GM21423 (cell line): ENCODE data around the gene FREM1.
A peak's percentile ranks its signal among the peaks of the same experiment; 100 is the strongest.

Experiments
- ATAC-seq: cut with Tn5 transposase; IDR thresholded peaks from one replicate; pipeline ENCODE4 v1.9.1; 2021; ENCODE audit warnings: mild to moderate bottlenecking, moderate library complexity; ENCODE audit not compliant: unreplicated experiment

Gene FREM1

DNA sequence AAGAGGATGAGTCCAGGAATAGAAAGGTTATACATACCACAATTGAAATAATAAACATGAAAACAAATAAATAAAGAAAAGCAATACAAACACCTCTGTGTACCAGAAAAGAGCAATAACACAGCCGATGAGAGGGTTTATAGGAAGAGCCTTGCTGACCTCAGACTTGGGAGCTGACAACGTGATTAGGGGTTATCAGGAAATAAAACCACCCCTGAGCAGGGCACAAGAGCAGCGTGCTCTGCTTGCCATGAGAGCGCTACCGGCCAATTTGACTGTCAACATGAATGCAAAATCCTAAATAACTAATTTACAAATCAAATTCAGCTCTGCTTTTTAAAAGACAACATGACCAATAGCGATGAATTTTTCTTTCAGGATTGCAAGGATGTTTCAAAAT, 2.6 kb upstream of the FREM1 start:
- ATAC-seq = no peak

DNA sequence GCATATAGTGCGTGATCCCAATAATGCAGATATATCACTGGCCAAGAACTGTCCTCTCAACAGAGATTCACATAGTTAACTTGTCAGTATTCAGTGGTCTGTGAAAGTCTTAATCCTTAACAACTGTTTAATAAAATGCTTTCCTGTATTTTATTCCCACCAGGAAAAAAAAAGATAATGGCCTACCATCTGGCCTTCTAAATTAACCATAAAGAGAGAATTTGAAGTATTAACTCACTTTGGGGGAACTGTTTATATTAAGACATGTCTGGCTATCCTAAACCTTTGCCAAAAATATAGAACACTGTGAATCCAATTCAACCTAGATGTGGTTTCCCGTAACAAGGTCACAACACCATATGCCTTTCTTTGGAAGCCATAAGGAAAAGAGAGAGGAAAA, 818 bp upstream of the FREM1 start:
- no peak for ATAC-seq

- ATAC-seq = no peak
Observed at GRCh38 chr9:14909601-14909960, 647 bp downstream of the FREM1 start.

DNA sequence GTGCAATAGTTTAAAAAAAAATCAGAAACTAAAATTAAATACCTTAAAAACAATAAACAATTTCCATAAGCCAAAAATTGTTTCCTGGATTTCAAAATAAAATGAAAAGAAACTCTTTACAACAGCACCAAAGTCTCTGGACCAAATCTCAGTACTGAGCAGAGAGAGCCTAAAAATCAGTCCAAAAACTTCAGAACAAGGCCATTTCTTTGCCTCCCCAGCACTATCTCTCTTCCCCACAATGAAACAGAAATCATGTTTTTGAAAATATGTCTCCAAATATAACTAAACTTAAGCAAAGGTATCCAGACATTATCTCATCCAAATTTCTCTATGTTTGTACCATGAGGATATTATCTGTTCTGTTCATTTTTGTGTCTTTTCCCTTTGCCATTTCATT, 1.0 kb downstream of the FREM1 start:
- no peak for ATAC-seq

DNA sequence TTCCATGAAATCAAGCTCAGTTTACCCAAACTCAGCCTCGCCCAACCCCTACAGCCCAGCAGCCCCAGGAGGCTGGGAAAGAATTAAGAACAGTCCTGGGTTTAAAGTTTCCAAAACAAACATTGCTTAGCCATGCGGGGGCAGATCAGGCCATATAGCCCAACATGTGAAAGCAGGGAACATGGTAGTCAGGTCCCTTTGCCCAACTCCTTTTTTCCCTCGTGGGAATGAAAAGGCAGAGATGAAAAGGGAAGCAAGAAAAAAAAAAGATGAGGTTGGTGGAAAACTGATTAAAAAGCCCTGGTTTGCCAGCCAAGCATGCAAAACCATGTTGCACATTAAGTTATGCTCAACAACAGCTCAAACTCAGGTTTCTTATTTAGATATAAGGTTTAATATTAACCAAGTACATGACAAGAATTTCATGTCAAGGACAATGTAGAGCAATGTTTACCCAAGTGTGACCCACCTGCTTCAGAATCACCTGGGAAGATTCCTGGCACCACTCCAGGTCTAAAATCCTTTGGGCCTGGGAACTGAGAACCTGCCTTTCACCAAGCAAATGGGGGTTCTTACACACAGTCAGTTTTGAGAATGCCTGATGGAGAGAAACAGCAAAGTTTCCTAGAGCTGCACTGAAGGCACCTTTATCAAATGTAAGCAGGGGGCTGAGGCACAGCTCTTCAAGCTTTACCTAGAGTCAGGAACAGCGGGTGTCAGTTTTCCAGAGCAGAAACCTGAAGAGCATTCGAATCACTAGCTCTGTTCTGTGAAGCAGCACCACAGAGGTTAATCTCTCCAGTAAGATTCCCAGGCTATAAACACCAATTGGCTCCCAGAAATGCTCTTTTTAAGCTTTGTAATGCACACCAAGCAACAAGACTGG, 1.7 kb downstream of the FREM1 start:
- ATAC-seq = peak; percentile 42

DNA sequence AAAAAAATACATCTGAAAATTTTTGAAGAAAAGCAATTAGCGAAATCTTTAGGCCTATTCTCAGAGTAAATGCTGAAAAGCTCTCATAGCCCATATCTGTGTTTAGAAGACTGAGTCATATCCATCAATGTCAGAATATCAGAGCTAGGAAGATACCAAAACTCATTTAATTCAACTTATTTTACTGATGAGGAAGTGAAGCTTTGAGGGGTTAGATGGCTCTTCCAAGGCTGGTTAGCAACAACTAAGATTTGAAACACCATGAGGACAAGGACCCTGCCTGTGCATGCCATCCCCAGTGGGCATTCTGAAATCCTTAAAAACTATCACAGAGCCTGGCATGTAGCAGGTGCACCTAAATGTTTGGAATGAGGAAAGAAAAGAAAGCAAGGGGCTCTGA, 2.5 kb downstream of the FREM1 start:
- ATAC-seq = no peak

GRCh38 chr9:14907360-14907685, 2.9 kb downstream of the FREM1 start:
- no peak for ATAC-seq

GRCh38 chr9:14906644-14907359, 3.4 kb downstream of the FREM1 start:
- no peak for ATAC-seq

- ATAC-seq = no peak
Observed at GRCh38 chr9:14906000-14906399, 4.2 kb downstream of the FREM1 start.

DNA sequence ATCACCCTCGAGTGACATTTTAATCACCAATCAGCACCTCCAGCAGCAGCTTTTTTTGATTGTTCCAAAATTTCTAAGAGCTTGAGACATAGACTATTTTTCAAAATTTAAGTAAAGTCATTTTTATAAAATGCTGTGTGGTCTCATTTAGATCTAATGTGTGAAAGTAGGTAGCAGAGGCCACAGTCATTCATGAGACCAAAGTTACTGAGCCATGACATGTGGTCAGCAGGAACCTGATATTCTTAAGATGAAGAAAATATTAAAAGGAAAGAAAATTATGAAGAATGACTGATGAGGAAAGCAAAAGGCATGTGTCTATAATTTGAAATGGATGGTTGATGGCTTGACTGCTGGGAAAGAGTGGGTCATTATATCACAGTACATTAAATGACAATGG, 7.2 kb downstream of the FREM1 start:
- ATAC-seq = no peak

GRCh38 chr9:14902561-14902960, 7.7 kb downstream of the FREM1 start:
- no peak for ATAC-seq

GRCh38 chr9:14899815-14900193, 10.4 kb downstream of the FREM1 start:
- no peak for ATAC-seq

DNA sequence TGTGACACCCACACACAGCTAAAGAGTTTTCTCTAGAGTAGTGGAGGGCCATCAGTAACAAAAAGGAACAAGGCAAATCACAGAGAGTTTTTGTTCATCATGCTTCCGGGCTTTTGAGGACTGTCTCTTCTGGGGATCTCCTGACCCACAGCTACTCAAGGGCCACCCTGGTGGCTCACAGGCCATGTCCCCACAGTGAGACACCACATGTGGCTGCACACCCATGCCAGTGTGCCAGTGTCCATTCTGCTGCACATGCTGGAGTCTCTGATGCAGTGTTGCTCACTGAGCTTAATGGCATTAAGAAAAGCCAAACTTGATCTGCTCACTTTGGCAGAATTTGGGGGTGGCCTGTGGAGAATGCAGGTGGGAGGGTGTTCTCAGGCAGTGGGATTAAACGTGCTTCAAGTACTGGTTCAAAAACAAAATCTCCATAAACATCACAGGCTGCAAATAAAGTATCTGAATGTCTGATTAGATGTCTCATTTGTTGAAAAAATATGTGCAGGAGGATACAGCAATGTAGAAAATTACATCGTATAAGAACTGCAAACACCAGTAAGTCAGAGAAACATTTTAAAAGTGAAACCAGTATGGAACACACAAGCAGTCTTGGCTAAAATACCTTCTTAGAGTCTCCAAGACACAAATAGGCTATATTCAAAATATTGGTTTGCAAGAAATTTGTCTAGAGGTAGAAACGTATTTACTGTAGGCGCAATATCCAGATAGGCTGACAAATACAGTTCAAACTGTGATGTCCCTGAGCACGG, 11.0 kb downstream of the FREM1 start:
- ATAC-seq = no peak

DNA sequence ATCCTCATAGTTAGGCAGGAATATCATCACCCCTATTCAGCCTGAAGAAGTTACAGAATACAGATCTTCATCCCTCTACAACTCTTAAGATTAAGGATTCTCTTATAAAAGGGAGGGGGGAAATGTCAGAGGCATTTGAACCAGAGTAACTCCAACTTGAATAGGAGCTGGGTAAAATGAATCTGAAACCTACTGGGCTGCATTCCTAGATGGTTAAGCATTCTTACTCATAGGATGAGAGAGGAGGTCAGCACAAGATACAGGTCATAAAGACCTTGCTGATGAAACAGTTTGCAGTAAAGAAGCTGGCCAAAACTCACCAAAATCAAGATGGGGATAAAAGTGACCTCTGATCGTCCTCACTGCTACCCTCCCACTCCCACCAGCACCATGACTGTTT, 14.4 kb downstream of the FREM1 start:
- no peak for ATAC-seq

GRCh38 chr9:14893280-14893679, 16.9 kb downstream of the FREM1 start:
- ATAC-seq = no peak

GRCh38 chr9:14891332-14891731, 18.9 kb downstream of the FREM1 start:
- no peak for ATAC-seq

GRCh38 chr9:14889451-14889850, 20.8 kb downstream of the FREM1 start:
- no peak for ATAC-seq

DNA sequence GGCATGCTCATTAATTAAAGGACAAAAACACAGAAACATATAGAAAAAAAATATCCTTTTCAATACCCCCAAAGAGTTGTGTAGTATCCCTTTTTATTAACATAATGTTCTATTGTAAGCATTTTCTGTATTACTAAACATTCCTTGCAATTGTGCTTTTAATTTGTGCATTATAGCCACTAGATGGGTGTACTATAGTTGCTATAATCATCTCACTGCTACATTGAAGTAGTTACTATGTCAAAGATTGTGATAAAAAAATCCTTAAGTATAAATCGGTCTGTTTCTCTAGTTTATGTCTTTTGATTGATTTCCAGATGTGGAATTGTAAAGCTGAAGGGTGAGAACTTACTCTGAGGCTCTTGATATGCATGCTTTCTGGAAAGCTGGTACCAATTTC, 21.4 kb downstream of the FREM1 start:
- ATAC-seq = no peak

- no peak for ATAC-seq
Observed at GRCh38 chr9:14888272-14888671, 22.0 kb downstream of the FREM1 start.

DNA sequence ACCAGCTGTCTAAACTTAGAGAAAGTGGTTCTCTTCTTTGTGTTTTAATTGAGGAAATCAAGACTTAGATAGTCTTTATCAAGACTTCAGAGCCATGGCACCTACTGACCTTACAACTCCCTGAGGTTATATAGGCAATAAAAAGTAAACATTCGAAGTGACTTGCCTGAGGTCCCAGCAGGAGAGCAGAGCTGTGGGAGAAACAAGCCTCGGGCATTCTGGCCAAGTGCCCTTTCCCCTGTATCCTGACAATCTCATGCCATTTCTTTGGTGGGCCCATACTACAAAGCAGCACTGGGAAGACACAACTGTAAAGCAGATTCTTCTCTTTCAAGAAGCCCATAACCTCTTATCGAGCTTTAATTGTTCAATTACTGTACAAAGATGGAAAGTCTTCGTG, 23.1 kb downstream of the FREM1 start:
- ATAC-seq = no peak

DNA sequence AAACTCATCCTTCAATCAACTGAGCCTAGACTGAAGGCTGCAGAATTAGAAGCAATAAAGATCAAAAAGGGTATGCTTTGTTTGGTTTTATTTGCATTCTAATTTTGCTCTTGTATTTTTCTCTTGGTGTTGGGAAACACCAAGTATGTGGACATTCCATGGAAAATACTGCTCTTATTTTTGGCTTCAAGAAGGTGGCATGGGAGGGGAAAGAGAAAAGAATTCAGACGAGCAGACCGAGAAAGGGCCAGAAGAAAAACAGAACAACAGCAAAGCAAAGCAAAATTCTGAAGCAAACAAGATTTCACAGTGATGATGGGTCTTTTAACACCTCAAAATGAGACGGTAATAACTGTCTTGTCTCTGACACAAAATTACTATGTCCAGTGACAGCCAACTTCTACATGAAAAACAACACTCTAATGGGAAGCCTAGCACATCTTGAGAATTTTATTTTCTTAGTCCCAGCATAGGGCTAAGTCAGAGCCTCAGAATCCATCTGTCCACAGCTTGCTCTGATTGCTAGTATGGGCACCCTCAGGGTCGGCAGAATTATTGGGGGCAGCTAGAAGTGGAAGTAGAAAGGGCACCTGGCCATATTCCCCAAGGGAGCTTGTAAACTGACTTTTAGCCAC, 26.8 kb downstream of the FREM1 start:
- no peak for ATAC-seq
